Ovary (tissue), 9 donors: ENCODE results near the gene MYO5C. TPM values are rescaled to one million over a fixed set of nuclear protein-coding genes. Genes with fewer than 3 reads are reported as not detected.

Experiments
- DNase-seq, 5 donors: peaks; one replicate each; pipeline ENCODE4 v3.0.0-alpha.2; 2019 to 2020
- H3K27ac ChIP-seq, 2 donors: fragments of 200-600 bp; one replicate each; pipeline versions ENCODE4 v1.5.1 to v1.8.0; 2019 to 2022
- H3K27me3 ChIP-seq: fragments of 200-600 bp; one replicate; pipeline ENCODE4 v1.8.0; 2022
- H3K36me3 ChIP-seq: fragments of 200-600 bp; sonication (generic); one replicate; pipeline ENCODE4 v1.5.1; 2019
- H3K4me1 ChIP-seq: one replicate; pipeline ENCODE4 v1.8.1; 2013; ENCODE audit warnings: mild to moderate bottlenecking, moderate library complexity; ENCODE audit not compliant: insufficient read depth
- H3K4me3 ChIP-seq: fragments of 200-600 bp; sonication (generic); one replicate; pipeline ENCODE4 v1.5.1; 2017
- H3K9me3 ChIP-seq, 2 donors: fragments of 200-600 bp in 1 of 2; sonication (generic) in 1 of 2; one replicate each; pipeline versions ENCODE4 v1.5.1 to v1.8.1; 2013 to 2019; ENCODE audit warnings: mild to moderate bottlenecking in 1 of 2, moderate library complexity in 1 of 2
- CTCF ChIP-seq, 3 donors: fragments of 450-650 bp in 2 of 3; fragments of 200-600 bp in 1 of 3; IDR thresholded peaks; one replicate each; pipeline versions ENCODE4 v1.5.1 to v1.8.0; 2016 to 2022; ENCODE audit warnings: antibody characterized with exemption in 3 of 3, mild to moderate bottlenecking in 1 of 3
- EP300 ChIP-seq: sonication (generic); formaldehyde crosslinking; IDR thresholded peaks from one replicate; pipeline ENCODE4 v1.6.1; 2017; ENCODE audit warnings: antibody characterized with exemption
- POLR2A ChIP-seq: fragments of 450-650 bp; IDR thresholded peaks from one replicate; pipeline ENCODE4 v1.6.1; 2017; ENCODE audit warnings: antibody characterized with exemption, mild to moderate bottlenecking, moderate library complexity
- WGBS, 3 donors: extraction: QIAGEN DNeasy Blood & Tissue Kit in 1 of 3; methylation state at CpG; one replicate each; pipeline versions ENCODE4 v1.1.5 to v1.1.7; 2013 to 2017; 5-methylcytosine and 5-hydroxymethylcytosine counted together
- intact Hi-C, 4 donors: fragments of 100-400 bp; cut with DNase I; formaldehyde crosslinking; loops; one replicate each; pipeline versions ENCODE4 v1.11.0 to v1.15.1; 2022 to 2023
- polyA plus RNA-seq, 2 donors: library from polyadenylated mRNA; stranded (reverse); fragments of 200-250 nt in 1 of 2; fragments of 350-450 nt in 1 of 2; fragmentation: Illumina TruSeq in 1 of 2; extraction: RNeasy Lipid Tissue Mini Kit (QIAGEN cat#74804) in 1 of 2; gene quantifications; one replicate each; pipeline ENCODE4 v1.2.3, GENCODE V29; 2013 to 2014
- total RNA-seq, 7 donors: library from RNA; depleted of rRNA in 2 of 7; stranded (reverse); fragments of >200 nt in 2 of 7; fragmentation: NEBNext Ultra II Directional in 3 of 7; extraction: Animal tissue kit (Norgen Biotek cat#: 25700) in 3 of 7; gene quantifications; one replicate each; pipeline versions ENCODE4 v1.1.0 to v1.2.4, GENCODE V29; 2016 to 2023
- donor health status: DM: no; HTN: no; CAD: no; lungs with moderate emphysema.
- donor health status: DM: no; HTN: no; CAD: no.
- donor health status: Bipolar disorder and iron deficiency.
- donor health status: DM: yes; HTN: yes; CAD: no.
- donor health status: DM: no; HTN: no; CAD: no.
- donor health status: DM: yes; HTN: yes; CAD: no.

The MYO5C gene
- total and polyA plus RNA-seq, 9 donors = 1.1 to 23.6 (median 7.1) TPM

GRCh38 chr15:52161406-52161966 is 134.1 kb downstream of the MYO5C start:
- no peaks in the 10 kb centered on the region for H3K27me3 ChIP-seq
- WGBS, 3 donors = 96 to 97% (median 97%) methylated on average over 13 of the region's 13 CpGs

DNA sequence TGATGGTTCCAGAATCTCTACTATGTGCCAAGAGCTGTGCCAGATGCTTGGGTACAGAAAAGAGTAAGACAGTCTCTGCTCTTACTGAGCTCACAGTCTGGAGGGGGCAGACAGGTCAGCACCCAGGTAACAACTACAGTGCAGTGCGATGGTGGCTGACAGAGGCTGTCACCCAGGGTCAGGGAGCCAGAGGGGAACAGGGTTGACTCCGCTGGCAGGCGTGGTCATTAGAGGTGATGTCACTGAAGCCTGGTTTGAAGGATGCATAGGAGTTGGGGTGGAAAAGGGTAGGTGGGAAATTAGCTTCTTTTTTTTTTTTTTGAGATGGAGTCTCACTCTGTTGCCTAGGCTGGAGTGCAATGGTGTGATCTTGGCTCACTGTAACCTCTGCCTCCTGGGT is 136.0 kb downstream of the MYO5C start:
- H3K4me3 ChIP-seq = no peak overlapping the region
- no peaks in the 10 kb centered on the region for H3K27me3 ChIP-seq
- no peaks in the 10 kb centered on the region for H3K36me3 ChIP-seq
- intact Hi-C loops = no loop called here
- no peaks in the 10 kb centered on the region for H3K9me3 ChIP-seq
- peaks cover 6% of the 10 kb centered on the region for H3K4me1 ChIP-seq
- TF ChIP-seq POLR2A (no peak), CTCF (IDR thresholded peaks at IDR 0.05) (no peak), EP300 (no peak)
- no peak for DNase-seq
- no peak overlapping the region for H3K27ac ChIP-seq
- 97 to 98% (median 97%) methylated on average over 3 of the region's 3 CpGs for WGBS, 3 donors

More at GRCh38 chr15:52161406-52161966, 134.1 kb downstream of the MYO5C start:
- intact Hi-C loops = no loop called here
- no peak for DNase-seq
- no peak overlapping the region for H3K27ac ChIP-seq
- H3K36me3 ChIP-seq = no peaks in the 10 kb centered on the region
- no peaks in the 10 kb centered on the region for H3K9me3 ChIP-seq
- H3K4me1 ChIP-seq = peaks cover 6% of the 10 kb centered on the region
- no peak for TF ChIP-seq EP300
- TF ChIP-seq POLR2A = no peak
- no peak for TF ChIP-seq CTCF (IDR thresholded peaks at IDR 0.05)
- H3K4me3 ChIP-seq = no peak overlapping the region

DNA sequence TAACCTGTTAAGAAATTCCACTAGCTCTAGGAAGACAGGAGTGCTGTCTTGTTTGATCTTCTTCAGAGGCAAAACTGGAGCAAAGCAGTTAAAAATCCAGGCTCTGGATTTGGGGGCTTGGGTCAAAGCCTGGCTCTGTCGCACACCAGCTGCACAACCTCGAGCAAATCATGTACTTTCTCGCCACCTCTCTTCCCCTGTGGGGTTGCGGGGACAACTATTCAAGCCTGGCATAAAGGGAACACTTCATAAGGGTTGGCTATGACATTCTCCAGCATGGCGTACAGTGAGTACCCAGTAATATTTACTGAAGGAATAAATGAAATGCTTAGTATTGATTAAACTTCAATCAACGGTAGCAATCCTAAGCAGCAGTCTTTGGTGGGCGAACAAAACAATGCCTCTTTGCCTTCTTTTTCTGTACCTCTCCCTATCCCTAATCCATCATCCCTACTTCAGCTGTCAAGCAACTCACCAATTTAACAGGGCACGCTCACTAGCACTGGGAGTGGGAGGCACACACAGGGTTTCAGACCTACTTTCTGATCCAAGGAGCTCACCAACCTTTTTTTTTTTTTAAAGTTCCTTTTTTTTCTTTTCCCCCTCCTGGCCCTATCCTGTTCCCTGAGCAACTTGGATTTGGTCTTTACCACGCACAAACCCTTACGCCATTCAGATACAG is 137.4 kb downstream of the MYO5C start:
- Histone ChIP-seq H3K27me3 (no peaks in the 10 kb centered on the region), H3K4me1 (peaks cover 4% of the 10 kb centered on the region), H3K27ac (no peak overlapping the region), H3K9me3 (no peaks in the 10 kb centered on the region), H3K4me3 (no peak overlapping the region), H3K36me3 (no peaks in the 10 kb centered on the region)
- TF ChIP-seq CTCF (IDR thresholded peaks at IDR 0.05) (no peak), POLR2A (no peak), EP300 (no peak)
- DNase-seq = no peak
- intact Hi-C loops = no loop called here
- 78 to 82% (median 80%) methylated on average over 10 of the region's 10 CpGs for WGBS, 3 donors

DNA sequence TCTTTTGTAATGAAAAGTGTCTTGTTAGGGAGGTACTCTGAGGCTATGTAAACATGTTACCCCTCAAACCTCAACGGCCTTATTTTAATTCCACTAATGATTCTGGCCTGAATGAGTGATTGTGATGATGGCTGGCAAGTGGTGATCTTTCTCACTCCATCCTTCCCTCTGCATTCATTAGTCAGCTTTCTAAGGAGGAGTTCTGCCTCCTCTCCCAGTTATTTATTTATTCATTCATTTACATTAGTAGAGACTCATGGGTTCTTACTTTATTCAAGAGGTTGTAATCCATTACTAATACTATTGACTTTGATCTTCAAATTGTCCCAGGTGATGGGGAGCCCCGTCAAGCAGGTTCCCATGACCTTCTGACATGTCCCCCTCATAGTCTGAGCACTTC is 139.7 kb downstream of the MYO5C start:
- 60 to 64% (median 61%) methylated on average over 2 of the region's 2 CpGs for WGBS, 3 donors
- no peak for TF ChIP-seq CTCF (IDR thresholded peaks at IDR 0.05)
- TF ChIP-seq POLR2A = no peak
- no peak for TF ChIP-seq EP300
- intact Hi-C loops = no loop called here

More for the DNA sequence above, 139.7 kb downstream of the MYO5C start:
- Histone ChIP-seq H3K4me1 (no peaks in the 10 kb centered on the region), H3K4me3 (no peak overlapping the region), H3K9me3 (no peaks in the 10 kb centered on the region), H3K27me3 (no peaks in the 10 kb centered on the region), H3K36me3 (no peaks in the 10 kb centered on the region), H3K27ac (no peak overlapping the region)
- DNase-seq = no peak
